Left renal pelvis (tissue), 4 donors: Measurements from ENCODE around the gene TRIM65. TPM values are rescaled to one million over a fixed set of nuclear protein-coding genes. Genes with fewer than 3 reads are reported as not detected.
"Not testable (repeated sequence)": the region's sequence is repeated elsewhere in the genome, so short reads cannot be mapped to it uniquely, and the experiment has no call there.

Experiments used
- DNase-seq, 4 donors: peaks; one replicate each; pipeline ENCODE4 v3.0.0-alpha.2; 2013; ENCODE audit warnings: low read depth in 4 of 4, low spot score in 3 of 4
- polyA plus RNA-seq, 4 donors: library from polyadenylated mRNA; unstranded; fragments of 120-200 nt; gene quantifications; one replicate each; pipeline ENCODE4 v1.2.1, GENCODE V29; 2013; ENCODE audit not compliant: insufficient read length in 4 of 4

The TRIM65 gene
- polyA plus RNA-seq, 4 donors, result 11.0 to 16.9 (median 13.2) TPM

- no peak for DNase-seq
These were observed 639 bp upstream of the TRIM65 start for GRCh38 chr17:75897160-75898019.

- DNase-seq, result no peak
These were observed 1.2 kb downstream of the TRIM65 start for GRCh38 chr17:75895370-75896155.

GRCh38 chr17:75894049-75894733, 2.6 kb downstream of the TRIM65 start:
- DNase-seq, result no peak

GRCh38 chr17:75893305-75894048, 3.3 kb downstream of the TRIM65 start:
- no peak for DNase-seq

- DNase-seq, result no peak
These were observed 4.1 kb downstream of the TRIM65 start for GRCh38 chr17:75892556-75893224.

GRCh38 chr17:75891605-75892555, 4.9 kb downstream of the TRIM65 start:
- no peak for DNase-seq

GRCh38 chr17:75891022-75891604, 5.6 kb downstream of the TRIM65 start:
- no peak for DNase-seq

- no peak for DNase-seq
These were observed 7.3 kb downstream of the TRIM65 start for GRCh38 chr17:75889454-75889853.

- no peak for DNase-seq
These were observed 8.3 kb downstream of the TRIM65 start for GRCh38 chr17:75888484-75888883.

GRCh38 chr17:75885860-75886259, 10.9 kb downstream of the TRIM65 start:
- DNase-seq, result not testable (repeated sequence)

- DNase-seq, result no peak
These were observed 11.3 kb downstream of the TRIM65 start for GRCh38 chr17:75885431-75885830.

- no peak for DNase-seq
These were observed 14.9 kb downstream of the TRIM65 start for GRCh38 chr17:75881678-75882454.

- DNase-seq, result no peak
These were observed 16.5 kb downstream of the TRIM65 start for GRCh38 chr17:75880266-75880665.

GRCh38 chr17:75878174-75878998, 18.4 kb downstream of the TRIM65 start, which contains the start of gene TRIM47:
Gene TRIM47, minus strand, starts transcription at chr17:75878581. Its CDS starts 33 bp downstream, at chr17:75878548.
- no peak for DNase-seq

GRCh38 chr17:75877752-75878173, 19.0 kb downstream of the TRIM65 start:
- no peak for DNase-seq

GRCh38 chr17:75876938-75877751, 19.6 kb downstream of the TRIM65 start:
- DNase-seq, result no peak
